Stimulated activated naive B cell treated with anti-CD40 and anti-IgM and Interleukin-4, amounts not matched to agents 10 μg/mL and 1 μg/mL and 100 μg/mL, for 72 hours (primary cell): ENCODE measurements around the gene PLCB2.

Experiments used
- ATAC-seq, 2 donors: fragments of 150-1000 bp; cut with Tn5 transposase; replicated peaks; 2 replicates each; pipeline ENCODE4 v1.10.0; 2021; ENCODE audit warnings: moderate library complexity in 1 of 2
- DNase-seq: peaks from one replicate; pipeline ENCODE4 v3.0.0; 2021
- H3K27ac Mint-ChIP-seq: one replicate; pipeline ENCODE4 v1.8.0; 2022; ENCODE audit warnings: mild to moderate bottlenecking, mixed read lengths
- H3K27me3 Mint-ChIP-seq, 2 donors: one replicate each; pipeline ENCODE4 v1.8.0; 2022; ENCODE audit warnings: mixed read lengths in 2 of 2
- H3K36me3 Mint-ChIP-seq, 2 donors: one replicate each; pipeline ENCODE4 v1.8.0; 2022; ENCODE audit warnings: mixed read lengths in 2 of 2, mild to moderate bottlenecking in 1 of 2
- H3K4me1 Mint-ChIP-seq, 2 donors: one replicate each; pipeline ENCODE4 v1.8.0; 2022; ENCODE audit warnings: mixed read lengths in 2 of 2, mild to moderate bottlenecking in 1 of 2
- H3K4me3 Mint-ChIP-seq, 2 donors: one replicate each; pipeline ENCODE4 v1.8.0; 2022; ENCODE audit warnings: mild to moderate bottlenecking in 2 of 2, mixed read lengths in 2 of 2, moderate library complexity in 1 of 2
- H3K9me3 Mint-ChIP-seq, 2 donors: one replicate each; pipeline ENCODE4 v1.8.0; 2022; ENCODE audit warnings: mixed read lengths in 2 of 2, mild to moderate bottlenecking in 1 of 2

PLCB2 gene

DNA sequence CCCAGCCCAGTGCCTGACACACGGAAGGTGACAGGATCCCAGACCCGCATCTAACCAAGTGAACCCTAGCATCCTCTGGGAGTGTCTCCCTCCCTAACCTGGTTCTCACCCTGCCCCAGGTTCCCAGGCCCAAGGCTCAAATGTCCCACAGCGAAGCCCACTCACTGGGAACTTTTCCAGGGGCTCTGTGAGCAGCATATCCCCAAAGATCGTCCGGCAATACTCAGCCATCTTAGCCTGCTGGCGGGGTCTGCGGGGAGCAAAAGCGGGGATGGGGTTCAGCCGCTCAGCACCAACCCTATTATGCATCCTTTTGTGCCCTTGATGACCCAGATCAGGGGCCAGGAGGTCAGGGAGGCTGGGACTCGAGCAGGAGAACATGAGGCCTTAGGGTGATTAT, 10.4 kb downstream of the PLCB2 start:
- ATAC-seq (no peak), DNase-seq (no peak)
- Mint-ChIP-seq H3K36me3 (peaks cover 47 to 76% of the 10 kb centered on the region in 2 donors), H3K27me3 (no peaks in the 10 kb centered on the region), H3K9me3 (peaks cover 0 to 4% of the 10 kb centered on the region in 2 donors), H3K27ac (no peak overlapping the region), H3K4me3 (no peak overlapping the region), H3K4me1 (peaks cover 7% of the 10 kb centered on the region in 2 donors)

DNA sequence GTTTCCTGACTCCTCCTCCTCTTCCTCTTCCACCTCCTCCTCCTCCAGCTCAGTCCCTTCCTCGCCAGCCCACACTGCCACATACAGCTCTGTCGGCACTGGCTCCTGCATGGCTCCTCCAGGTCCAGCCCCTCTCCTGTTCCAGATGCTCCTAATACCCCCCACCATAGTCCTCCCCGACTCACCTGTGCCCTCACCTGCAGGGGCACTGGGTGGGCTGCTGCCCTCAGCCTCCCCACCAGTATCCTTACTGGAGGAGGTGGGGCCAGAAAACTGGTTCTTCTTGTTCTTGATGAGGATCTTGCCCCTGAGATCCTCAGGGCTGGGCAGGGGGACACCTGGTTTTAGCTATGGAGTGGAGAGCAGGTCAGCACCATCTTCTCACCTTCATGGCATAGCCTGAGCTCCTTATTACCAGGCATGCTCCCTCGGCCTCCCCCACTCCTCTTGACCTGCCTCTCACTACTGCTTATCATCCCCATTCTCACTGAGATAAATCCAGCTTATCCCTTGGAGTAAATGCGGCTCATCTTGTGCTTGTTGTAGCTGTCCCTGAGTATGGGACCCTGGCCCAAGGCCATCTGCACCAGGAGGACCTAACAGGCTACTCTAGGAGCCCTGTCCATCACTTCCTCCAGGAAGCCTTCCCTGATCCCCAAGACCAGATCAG, 11.0 kb downstream of the PLCB2 start:
- ATAC-seq (no peak), DNase-seq (no peak)
- Mint-ChIP-seq H3K27me3 (no peaks in the 10 kb centered on the region), H3K9me3 (peaks cover 0 to 4% of the 10 kb centered on the region in 2 donors), H3K36me3 (peaks cover 42 to 71% of the 10 kb centered on the region in 2 donors), H3K4me1 (peaks cover 3 to 7% of the 10 kb centered on the region in 2 donors), H3K4me3 (no peak overlapping the region), H3K27ac (peak overlapping the region; percentile 68)

DNA sequence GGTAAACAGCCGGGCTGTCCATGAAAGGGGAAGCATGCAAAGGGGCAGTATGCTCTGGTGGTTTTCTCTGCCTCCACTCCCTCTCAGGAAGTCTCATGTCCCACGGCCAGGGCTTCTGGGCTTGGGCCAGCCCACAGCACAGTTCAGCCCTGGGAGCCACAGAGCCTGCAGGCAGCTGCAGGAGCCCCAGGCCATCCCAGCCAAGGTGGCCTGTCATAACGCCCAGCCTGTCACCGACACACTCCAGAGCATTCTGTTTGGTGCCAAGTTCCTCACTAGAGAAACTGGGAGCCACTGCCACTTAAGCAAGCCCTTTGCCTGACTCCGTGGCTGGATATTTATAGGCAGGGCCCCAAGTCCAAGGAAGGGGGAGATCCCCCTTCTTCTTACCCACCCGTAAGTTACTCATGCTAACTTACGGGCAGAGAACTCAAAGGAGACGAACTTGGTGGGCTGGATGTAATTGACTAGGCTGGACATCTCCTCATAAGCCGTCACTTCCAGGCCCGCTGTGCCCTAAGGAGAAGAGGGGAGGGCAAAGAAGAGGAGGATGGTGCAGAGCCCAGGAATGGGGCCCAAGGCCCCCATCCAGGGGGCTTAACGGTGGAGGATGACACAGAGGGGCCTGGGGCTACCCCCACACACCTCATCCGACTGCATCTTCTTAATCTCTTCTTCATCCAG, 11.7 kb downstream of the PLCB2 start:
- Mint-ChIP-seq H3K27me3 (no peaks in the 10 kb centered on the region), H3K36me3 (peaks cover 38 to 65% of the 10 kb centered on the region in 2 donors), H3K27ac (peak overlapping the region; percentile 68)

DNA sequence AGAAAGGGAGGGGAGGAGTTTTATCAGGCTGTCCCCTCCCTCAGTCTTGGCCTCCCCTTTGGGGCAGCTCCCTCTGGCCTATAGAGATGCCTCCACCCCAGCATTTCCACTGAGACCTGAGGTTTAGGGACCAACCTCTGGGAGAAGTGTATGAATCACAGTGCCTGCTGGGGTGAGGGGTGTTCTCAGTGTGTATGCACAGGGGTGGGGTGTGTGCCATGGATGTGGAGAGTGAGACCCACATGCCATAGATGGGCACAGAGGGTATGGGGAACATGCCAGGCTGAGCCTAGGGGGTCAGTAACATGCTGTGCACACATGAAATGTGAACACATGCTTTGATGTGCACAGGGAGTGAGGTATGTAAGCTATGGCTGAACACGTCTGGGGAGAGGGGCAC, 12.4 kb downstream of the PLCB2 start:
- no peak overlapping the region for H3K27ac Mint-ChIP-seq
- DNase-seq, result no peak
- H3K4me1 Mint-ChIP-seq, result peaks cover 0 to 4% of the 10 kb centered on the region in 2 donors
- ATAC-seq, result no peak
- peaks cover 0 to 2% of the 10 kb centered on the region in 2 donors for H3K9me3 Mint-ChIP-seq
- H3K4me3 Mint-ChIP-seq, result no peak overlapping the region
- no peaks in the 10 kb centered on the region for H3K27me3 Mint-ChIP-seq
- H3K36me3 Mint-ChIP-seq, result peaks cover 34 to 61% of the 10 kb centered on the region in 2 donors

More for the DNA sequence above, 11.7 kb downstream of the PLCB2 start:
- Mint-ChIP-seq H3K4me3 (no peak overlapping the region), H3K9me3 (peaks cover 0 to 4% of the 10 kb centered on the region in 2 donors), H3K4me1 (peaks cover 0 to 4% of the 10 kb centered on the region in 2 donors)
- ATAC-seq (no peak), DNase-seq (no peak)

DNA sequence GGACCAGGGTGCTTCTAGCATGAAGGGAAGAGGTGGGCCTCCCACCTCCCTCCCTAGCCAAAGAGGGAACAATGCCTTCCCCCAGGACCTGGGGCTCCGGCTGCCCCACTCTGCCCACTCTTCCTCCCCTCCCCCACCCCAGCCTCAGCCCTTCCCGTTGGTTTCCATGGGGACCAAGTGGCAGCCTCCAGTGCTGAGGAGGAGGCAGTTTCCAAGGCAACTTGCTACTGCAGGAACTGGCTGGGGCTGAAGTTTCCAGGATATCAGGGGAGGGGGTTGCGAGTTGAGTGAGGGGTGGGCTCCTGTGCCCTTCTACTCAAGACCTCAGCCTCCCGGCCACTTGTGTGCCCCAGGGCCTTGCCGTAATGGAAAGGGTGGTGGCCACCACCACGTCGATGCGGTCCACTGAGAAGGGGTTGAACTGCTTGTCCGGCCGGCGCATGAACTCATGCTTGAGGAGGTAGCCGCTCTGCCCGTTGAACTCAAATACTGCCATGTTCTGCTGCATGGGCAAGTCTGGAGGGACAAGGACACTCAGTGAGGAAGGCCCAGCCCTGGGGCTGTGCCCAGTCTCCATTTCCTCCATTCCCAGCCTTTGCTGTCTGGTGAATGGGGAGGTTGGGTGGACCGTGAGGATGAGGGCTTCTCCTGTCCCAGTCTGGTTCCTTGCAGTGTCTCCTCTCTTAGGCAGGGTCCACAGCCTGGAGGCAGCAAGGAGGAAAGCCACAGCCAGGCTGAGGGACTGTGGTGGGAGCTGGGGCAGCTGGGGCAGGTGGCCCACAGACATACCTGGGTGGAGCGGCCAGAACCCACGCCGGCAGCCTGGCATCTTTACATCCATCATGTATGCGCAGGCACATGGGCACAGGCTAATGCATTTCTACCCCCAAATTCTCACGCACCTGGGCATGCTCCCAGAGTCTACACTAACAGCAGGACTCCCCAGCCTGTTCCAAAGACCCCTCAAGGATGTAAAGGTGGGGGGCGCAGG, 13.5 kb downstream of the PLCB2 start:
- Mint-ChIP-seq H3K36me3 (peaks cover 29 to 58% of the 10 kb centered on the region in 2 donors), H3K9me3 (no peaks in the 10 kb centered on the region), H3K27ac (no peak overlapping the region), H3K4me3 (no peak overlapping the region), H3K4me1 (peaks cover 0 to 4% of the 10 kb centered on the region in 2 donors), H3K27me3 (no peaks in the 10 kb centered on the region)
- ATAC-seq (no peak), DNase-seq (no peak)

DNA sequence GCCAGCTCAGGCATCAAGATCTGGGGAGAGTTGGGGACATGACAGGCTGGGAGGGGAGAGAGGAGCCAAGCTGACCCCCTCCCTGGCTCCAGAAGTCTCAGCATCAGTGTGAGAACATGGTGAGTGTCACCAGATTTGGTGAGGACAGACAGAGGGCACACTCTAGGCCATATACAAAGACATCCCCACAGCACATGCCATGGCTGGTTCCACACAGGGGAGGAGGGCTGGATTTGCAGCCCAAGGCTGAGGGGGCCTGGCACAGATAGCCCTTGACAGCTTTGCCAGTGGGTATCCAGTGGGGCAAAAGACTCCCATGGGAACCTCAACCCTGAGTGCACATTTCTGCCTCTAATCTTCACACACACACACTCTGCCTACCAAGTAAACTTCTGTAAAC, 14.7 kb downstream of the PLCB2 start:
- H3K36me3 Mint-ChIP-seq, result peaks cover 21 to 56% of the 10 kb centered on the region in 2 donors
- ATAC-seq (no peak), DNase-seq (no peak)
- no peak overlapping the region for H3K27ac Mint-ChIP-seq
- no peaks in the 10 kb centered on the region for H3K27me3 Mint-ChIP-seq
- no peak overlapping the region for H3K4me3 Mint-ChIP-seq
- no peaks in the 10 kb centered on the region for H3K9me3 Mint-ChIP-seq
- H3K4me1 Mint-ChIP-seq, result peaks cover 0 to 4% of the 10 kb centered on the region in 2 donors

DNA sequence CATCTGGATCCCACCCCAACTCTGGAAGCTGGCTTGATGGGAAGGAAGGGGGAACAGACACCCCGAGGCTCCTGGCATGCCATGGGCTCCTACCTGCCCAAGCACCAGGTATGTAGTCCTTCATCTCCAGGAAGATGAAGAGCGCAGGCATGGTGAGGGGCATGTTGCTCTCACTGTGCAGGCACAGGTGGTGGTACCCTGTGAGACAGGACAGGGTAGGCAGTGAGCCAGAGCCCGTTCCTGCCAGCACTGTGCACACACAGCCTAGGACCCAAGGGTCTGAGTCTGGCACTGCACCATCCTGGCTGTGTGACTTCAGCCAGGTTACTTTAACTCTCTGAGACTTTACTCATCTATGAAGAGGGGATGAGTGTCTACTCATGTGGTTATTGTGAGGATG, 15.5 kb downstream of the PLCB2 start:
- Mint-ChIP-seq H3K27ac (no peak overlapping the region), H3K4me3 (no peak overlapping the region)

DNA sequence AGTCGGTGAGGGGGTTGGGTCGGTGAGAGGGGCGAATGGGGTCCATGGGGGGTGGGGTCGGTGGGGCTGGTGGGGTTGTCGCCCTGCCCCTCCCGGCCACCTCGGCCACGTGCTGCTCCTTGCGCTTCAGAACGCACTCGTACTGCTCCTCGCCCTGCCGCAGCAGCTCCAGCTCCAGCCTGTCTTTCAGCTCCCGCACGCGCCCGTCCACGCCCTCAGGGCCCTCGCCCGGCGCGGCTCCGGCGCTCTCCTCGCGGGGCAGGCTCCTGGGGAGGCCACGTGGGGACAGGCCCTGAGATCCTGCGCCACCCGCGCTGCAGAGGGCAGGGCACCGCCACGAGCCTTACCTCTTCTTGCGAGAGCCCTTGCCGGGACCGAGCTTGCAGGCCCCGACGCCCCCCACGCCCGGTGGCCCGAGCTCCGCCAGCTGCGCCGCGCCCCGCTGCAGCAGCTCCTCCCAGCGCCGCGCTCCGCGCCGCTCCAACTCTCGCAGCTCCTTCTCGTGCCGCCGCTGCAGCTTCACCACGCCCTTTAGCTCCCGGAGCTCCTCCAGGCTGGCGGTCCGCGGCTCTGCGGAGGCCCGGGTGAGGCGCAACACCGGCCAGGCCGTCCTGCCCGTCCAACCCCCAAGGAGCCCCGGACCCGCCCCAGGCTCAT, 16.7 kb downstream of the PLCB2 start:
- no peak for DNase-seq

More for the DNA sequence above, 15.5 kb downstream of the PLCB2 start:
- Mint-ChIP-seq H3K27me3 (no peaks in the 10 kb centered on the region), H3K4me1 (peaks cover 0 to 4% of the 10 kb centered on the region in 2 donors), H3K36me3 (peaks cover 17 to 53% of the 10 kb centered on the region in 2 donors), H3K9me3 (no peaks in the 10 kb centered on the region)
- ATAC-seq (no peak), DNase-seq (no peak)

DNA sequence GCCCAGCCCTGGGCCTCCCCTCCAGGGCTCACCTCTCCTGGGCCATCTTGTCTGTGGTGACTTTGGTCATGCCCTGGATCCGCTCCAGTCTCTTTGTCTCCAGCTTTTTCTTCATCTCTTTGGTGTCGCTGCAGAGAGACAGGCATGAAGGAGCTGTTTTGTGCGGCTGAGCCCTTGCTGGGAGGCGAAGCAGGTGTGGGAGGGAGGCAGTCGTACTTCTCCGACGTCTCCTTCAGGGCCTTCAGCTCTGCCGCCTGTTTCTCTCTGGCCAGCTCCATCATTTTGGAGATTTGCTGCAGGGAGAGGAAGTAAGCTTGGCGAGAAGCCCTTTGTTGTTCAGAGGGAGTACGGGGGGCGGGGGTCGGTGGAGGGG, 17.2 kb downstream of the PLCB2 start:
- ATAC-seq (no peak), DNase-seq (no peak)
- Mint-ChIP-seq H3K27me3 (no peaks in the 10 kb centered on the region), H3K9me3 (no peaks in the 10 kb centered on the region), H3K4me3 (no peak overlapping the region), H3K27ac (no peak overlapping the region), H3K36me3 (peaks cover 14 to 43% of the 10 kb centered on the region in 2 donors), H3K4me1 (peaks cover 5 to 6% of the 10 kb centered on the region in 2 donors)

More for the DNA sequence above, 16.7 kb downstream of the PLCB2 start:
- no peak overlapping the region for H3K27ac Mint-ChIP-seq
- H3K4me1 Mint-ChIP-seq, result peaks cover 0 to 4% of the 10 kb centered on the region in 2 donors
- H3K27me3 Mint-ChIP-seq, result no peaks in the 10 kb centered on the region
- no peaks in the 10 kb centered on the region for H3K9me3 Mint-ChIP-seq
- peaks cover 14 to 45% of the 10 kb centered on the region in 2 donors for H3K36me3 Mint-ChIP-seq
- no peak for ATAC-seq
- H3K4me3 Mint-ChIP-seq, result no peak overlapping the region

DNA sequence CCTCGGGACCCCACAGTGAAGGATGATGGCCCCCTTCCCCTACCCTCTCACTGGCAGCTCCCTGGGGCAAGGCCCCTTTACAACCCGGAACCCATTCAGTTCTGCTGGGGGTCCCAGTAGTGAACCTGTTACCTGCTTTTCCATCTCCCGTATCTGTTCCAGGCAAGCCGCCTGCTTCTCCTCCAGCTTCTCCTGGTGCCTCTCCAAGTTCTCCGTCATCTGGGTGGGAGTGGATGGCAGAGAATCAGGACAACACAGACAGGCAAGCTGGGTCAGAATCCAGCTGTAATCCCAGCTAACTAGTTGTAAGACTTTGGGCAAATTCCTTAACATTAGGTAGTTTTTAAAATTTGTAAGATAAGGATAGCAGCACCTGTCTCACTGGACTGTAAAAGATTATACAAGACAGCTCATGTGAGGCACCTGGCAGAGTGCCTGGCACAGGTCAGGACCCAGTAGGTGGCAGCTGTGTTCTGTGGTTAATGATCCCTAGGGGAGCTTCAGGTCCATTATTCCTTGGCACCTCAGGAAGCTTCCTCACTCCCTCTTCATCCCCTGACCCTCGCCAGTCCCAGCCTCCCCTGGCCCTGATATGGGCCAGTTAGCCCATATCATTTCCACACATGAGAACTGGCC, 18.5 kb downstream of the PLCB2 start:
- Mint-ChIP-seq H3K36me3 (peaks cover 11 to 37% of the 10 kb centered on the region in 2 donors), H3K4me1 (peaks cover 6 to 12% of the 10 kb centered on the region in 2 donors), H3K4me3 (no peak overlapping the region), H3K27me3 (no peaks in the 10 kb centered on the region), H3K27ac (peak overlapping the region; percentile 7), H3K9me3 (no peaks in the 10 kb centered on the region)
- no peak for ATAC-seq
- DNase-seq, result no peak

DNA sequence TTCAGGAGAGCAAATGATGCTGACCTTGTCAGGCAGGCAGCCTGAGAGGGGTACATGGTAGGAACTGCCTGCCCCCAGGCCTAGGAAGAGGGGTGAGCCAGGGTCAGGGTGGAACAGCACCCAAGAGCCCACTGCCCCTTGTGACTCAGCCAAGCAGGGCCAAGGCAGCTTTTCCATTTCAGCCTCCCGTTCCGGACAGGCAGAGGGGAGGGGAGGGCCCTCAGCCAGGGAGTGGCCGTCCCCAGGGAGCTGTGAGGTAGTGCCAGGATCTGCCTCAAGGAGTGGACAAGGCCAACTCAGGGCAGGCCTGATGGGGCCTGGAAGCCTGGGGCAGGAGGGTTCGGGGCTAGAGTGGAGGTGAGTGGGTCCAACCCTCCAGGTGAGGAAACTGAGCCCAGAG, 19.8 kb downstream of the PLCB2 start:
- no peak for DNase-seq
- H3K4me3 Mint-ChIP-seq, result no peak overlapping the region
- no peaks in the 10 kb centered on the region for H3K9me3 Mint-ChIP-seq
- no peak for ATAC-seq
- peaks cover 11 to 21% of the 10 kb centered on the region in 2 donors for H3K4me1 Mint-ChIP-seq
- H3K27me3 Mint-ChIP-seq, result no peaks in the 10 kb centered on the region
- H3K27ac Mint-ChIP-seq, result no peak overlapping the region
- peaks cover 7 to 29% of the 10 kb centered on the region in 2 donors for H3K36me3 Mint-ChIP-seq

DNA sequence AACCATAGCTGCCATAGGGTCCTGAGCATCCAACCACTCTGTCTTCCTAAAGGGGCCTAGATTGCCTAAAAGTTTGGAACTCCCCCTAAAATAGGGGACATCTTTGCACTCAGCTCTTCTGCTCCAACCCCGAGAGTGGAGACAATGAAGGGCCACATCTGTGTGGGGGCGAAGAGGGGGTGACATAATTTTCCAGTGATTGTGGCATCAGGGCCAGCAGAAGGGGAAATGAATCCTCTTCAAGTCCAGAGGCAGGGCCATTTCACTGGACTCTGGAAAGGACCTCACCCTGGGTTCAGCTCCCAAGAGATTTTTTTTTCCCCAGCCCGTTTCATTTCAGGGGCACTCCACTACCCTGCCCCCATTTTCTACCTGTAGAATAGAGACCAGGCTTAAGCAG, 20.2 kb downstream of the PLCB2 start:
- Mint-ChIP-seq H3K9me3 (no peaks in the 10 kb centered on the region), H3K4me1 (peaks cover 11 to 25% of the 10 kb centered on the region in 2 donors)

DNA sequence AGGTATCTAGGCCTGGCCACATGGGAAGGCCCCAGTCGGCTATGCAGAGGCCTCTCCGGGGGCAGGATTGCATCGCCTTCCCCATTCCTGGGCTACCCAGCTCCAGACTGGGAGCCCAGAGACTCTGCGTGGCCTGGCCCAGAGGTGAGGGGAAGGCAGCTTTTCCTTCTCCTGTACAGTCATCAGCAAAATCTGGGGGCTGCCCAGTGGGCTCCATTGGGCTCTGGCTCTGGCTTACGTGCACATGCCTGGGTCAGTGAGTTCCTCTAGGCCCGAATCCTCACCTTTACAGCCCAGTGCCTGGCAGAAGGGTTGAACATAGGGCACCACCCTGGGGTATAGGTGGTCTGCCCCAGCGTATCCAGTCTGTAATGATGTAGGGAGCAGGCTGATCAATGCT, 20.9 kb downstream of the PLCB2 start:
- H3K4me3 Mint-ChIP-seq, result no peak overlapping the region
- ATAC-seq (no peak), DNase-seq (no peak)
- H3K36me3 Mint-ChIP-seq, result peaks cover 8 to 26% of the 10 kb centered on the region in 2 donors
- no peaks in the 10 kb centered on the region for H3K27me3 Mint-ChIP-seq
- no peaks in the 10 kb centered on the region for H3K9me3 Mint-ChIP-seq
- H3K4me1 Mint-ChIP-seq, result peaks cover 11 to 25% of the 10 kb centered on the region in 2 donors
- no peak overlapping the region for H3K27ac Mint-ChIP-seq

More for the DNA sequence above, 20.2 kb downstream of the PLCB2 start:
- Mint-ChIP-seq H3K36me3 (peaks cover 8 to 26% of the 10 kb centered on the region in 2 donors), H3K4me3 (no peak overlapping the region), H3K27me3 (no peaks in the 10 kb centered on the region), H3K27ac (no peak overlapping the region)
- no peak for DNase-seq
- no peak for ATAC-seq
